ENCODE data around the gene SPEN.

- TF ChIP-seq CTCF (IDR thresholded peaks at IDR 0.05; ENCODE audit: borderline replicate concordance, extremely low read depth, low read length, poor library complexity, severe bottlenecking) (no peak), EZH2 (IDR thresholded peaks at IDR 0.05; ENCODE audit: borderline replicate concordance, low read depth, low read length, severe bottlenecking) (no peak)
Observed at GRCh38 chr1:15833069-15833679, 14.3 kb upstream of the SPEN start.
